VCaP (cell line): ENCODE data around the gene MGAT5B.

Experiments used
- H3K27ac ChIP-seq: fragments of 450-650 bp; 2 replicates; pipeline ENCODE4 v1.5.1; 2017
- TF ChIP-seq, protein P1 (sequence below): fragments of 450-650 bp; conservative IDR thresholded peaks from 2 replicates; pipeline ENCODE4 v1.5.1; 2017; ENCODE audit warnings: mild to moderate bottlenecking, moderate library complexity

MGAT5B gene

GRCh38 chr17:76938009-76938408, 69.8 kb downstream of the MGAT5B start:
- TF ChIP-seq, protein P1, sequence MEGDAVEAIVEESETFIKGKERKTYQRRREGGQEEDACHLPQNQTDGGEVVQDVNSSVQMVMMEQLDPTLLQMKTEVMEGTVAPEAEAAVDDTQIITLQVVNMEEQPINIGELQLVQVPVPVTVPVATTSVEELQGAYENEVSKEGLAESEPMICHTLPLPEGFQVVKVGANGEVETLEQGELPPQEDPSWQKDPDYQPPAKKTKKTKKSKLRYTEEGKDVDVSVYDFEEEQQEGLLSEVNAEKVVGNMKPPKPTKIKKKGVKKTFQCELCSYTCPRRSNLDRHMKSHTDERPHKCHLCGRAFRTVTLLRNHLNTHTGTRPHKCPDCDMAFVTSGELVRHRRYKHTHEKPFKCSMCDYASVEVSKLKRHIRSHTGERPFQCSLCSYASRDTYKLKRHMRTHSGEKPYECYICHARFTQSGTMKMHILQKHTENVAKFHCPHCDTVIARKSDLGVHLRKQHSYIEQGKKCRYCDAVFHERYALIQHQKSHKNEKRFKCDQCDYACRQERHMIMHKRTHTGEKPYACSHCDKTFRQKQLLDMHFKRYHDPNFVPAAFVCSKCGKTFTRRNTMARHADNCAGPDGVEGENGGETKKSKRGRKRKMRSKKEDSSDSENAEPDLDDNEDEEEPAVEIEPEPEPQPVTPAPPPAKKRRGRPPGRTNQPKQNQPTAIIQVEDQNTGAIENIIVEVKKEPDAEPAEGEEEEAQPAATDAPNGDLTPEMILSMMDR = no peak
- no peak overlapping the region for H3K27ac ChIP-seq

GRCh38 chr17:76940295-76940694, 72.1 kb downstream of the MGAT5B start:
- H3K27ac ChIP-seq = no peak overlapping the region
- TF ChIP-seq, protein P1 = no peak

DNA sequence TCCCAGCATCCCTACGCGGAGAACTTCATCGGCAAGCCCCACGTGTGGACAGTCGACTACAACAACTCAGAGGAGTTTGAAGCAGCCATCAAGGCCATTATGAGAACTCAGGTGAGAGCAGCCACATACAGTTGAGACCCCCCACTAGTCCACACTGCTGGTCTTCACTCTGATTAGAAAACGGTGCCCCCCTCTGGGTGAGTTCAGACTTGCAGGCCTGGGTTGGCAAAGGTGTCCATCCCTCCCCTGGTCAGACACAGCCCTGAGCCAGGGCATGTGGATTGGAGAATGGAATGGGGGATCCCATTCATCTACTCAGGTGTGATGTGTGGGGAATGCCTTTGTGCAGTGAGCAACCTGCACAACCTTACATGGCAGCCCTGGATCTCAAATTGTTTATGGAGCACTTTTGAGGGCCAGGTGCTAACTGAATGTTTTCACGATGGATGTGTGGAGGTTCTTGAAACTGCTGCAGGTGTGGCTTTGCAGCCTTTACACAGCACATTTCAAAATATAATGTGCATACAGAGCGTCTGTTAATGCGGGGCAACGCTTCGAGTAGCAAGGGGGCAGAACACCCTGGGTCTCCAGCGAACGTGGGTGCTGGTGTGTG, 72.6 kb downstream of the MGAT5B start:
- H3K27ac ChIP-seq = no peak overlapping the region
- TF ChIP-seq, protein P1 = peak; percentile 46; the same call in 1 of the 2 replicates

GRCh38 chr17:76943202-76943601, 75.0 kb downstream of the MGAT5B start:
- TF ChIP-seq, protein P1 = no peak
- no peak overlapping the region for H3K27ac ChIP-seq

GRCh38 chr17:76943781-76944213, 75.6 kb downstream of the MGAT5B start:
- TF ChIP-seq, protein P1 = no peak
- no peak overlapping the region for H3K27ac ChIP-seq

DNA sequence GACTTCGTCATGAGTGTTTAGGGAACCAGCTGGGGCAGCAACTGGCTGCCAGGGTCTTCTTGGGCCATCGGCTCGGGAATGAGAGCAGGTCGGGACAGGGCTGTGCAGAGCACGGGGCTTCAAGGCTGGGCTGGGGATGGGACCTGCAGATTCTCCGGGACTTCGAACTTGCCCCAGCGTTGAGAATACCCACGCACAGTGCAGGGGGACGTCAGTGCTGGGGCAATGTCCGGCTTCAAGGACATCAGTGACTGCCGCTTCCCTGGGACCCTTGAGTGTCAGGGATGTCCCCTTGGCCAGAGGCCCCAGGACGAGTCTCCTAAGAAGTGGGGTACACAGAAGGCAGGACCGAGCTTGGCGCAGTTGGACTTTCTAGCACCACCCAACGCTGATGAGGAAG, 76.3 kb downstream of the MGAT5B start:
- TF ChIP-seq, protein P1 = no peak
- H3K27ac ChIP-seq = no peak overlapping the region

- TF ChIP-seq, protein P1 = no peak
Observed at GRCh38 chr17:76946111-76946771, 78.0 kb downstream of the MGAT5B start.

More at GRCh38 chr17:76946111-76946771, 78.0 kb downstream of the MGAT5B start:
- H3K27ac ChIP-seq = no peak overlapping the region
